Measurements from ENCODE around the gene MED26.
"Not testable (repeated sequence)": the region's sequence is repeated elsewhere in the genome, so short reads cannot be mapped to it uniquely, and the experiment has no call there.

The MED26 gene

GRCh38 chr19:16572332-16573211, 55.4 kb downstream of the MED26 start, which contains the start of gene SLC35E1:
Gene SLC35E1 (minus strand): TSS chr19:16572415. CDS start chr19:16572364, 51 bp downstream.
- DNase-seq = peak; percentile 94

- no peak for DNase-seq
Observed at GRCh38 chr19:16571822-16572331, 56.1 kb downstream of the MED26 start.

- no peak for DNase-seq
Observed at GRCh38 chr19:16571283-16571682, 56.7 kb downstream of the MED26 start.

- no peak for DNase-seq
Observed at GRCh38 chr19:16569609-16570320, 58.2 kb downstream of the MED26 start.

GRCh38 chr19:16566702-16567101, 61.3 kb downstream of the MED26 start:
- DNase-seq = no peak

GRCh38 chr19:16566161-16566560, 61.8 kb downstream of the MED26 start:
- DNase-seq = no peak

- DNase-seq = no peak
Observed at GRCh38 chr19:16564842-16565241, 63.2 kb downstream of the MED26 start.

GRCh38 chr19:16562608-16563025, 65.4 kb downstream of the MED26 start:
- DNase-seq = no peak

- DNase-seq = no peak
Observed at GRCh38 chr19:16561382-16561781, 66.6 kb downstream of the MED26 start.

- no peak for DNase-seq
Observed at GRCh38 chr19:16559780-16560276, 68.2 kb downstream of the MED26 start.

- no peak for DNase-seq
Observed at GRCh38 chr19:16554776-16555175, 73.2 kb downstream of the MED26 start.

- DNase-seq = not testable (repeated sequence)
Observed at GRCh38 chr19:16551902-16552301, 76.1 kb downstream of the MED26 start.

GRCh38 chr19:16548956-16549355, 79.0 kb downstream of the MED26 start:
- DNase-seq = no peak

- DNase-seq = no peak
Observed at GRCh38 chr19:16544473-16545231, 83.4 kb downstream of the MED26 start.

GRCh38 chr19:16543734-16544133, 84.3 kb downstream of the MED26 start:
- DNase-seq = not testable (repeated sequence)

- DNase-seq = no peak
Observed at GRCh38 chr19:16542910-16543472, 85.0 kb downstream of the MED26 start.

GRCh38 chr19:16542045-16542909, 85.7 kb downstream of the MED26 start, which contains the start of gene CHERP:
Gene CHERP (minus strand): TSS chr19:16542437. CDS start chr19:16542378, 59 bp downstream.
- DNase-seq = peak; percentile 93

- DNase-seq = no peak
Observed at GRCh38 chr19:16541526-16542044, 86.4 kb downstream of the MED26 start.

- DNase-seq = no peak
Observed at GRCh38 chr19:16540948-16541347, 87.1 kb downstream of the MED26 start.

- no peak for DNase-seq
Observed at GRCh38 chr19:16537111-16537510, 90.9 kb downstream of the MED26 start.

GRCh38 chr19:16536130-16536529, 91.9 kb downstream of the MED26 start:
- DNase-seq = no peak
